ENCODE data around the gene CNKSR3.

DNA sequence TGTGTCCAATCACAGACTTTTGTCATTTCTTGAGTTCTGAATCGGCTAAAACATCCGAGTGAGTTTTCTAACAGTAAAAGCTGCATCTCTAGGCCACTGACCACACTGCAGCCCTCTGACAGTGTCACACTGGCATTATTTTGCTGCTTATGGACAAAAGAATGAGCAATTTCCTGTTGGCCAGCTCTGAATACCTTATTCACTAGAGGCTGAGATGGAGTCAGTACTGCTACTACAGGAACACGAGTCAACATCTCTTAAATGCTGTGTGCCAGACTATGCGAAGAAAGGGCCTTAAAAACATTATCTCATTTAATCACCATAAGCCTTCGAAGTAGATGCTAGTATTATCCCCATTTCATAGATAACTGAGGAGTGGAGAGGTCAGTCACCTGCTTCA lies 111.4 kb downstream of the CNKSR3 start:
- TF ChIP-seq CTCF (IDR thresholded peaks at IDR 0.05) (no peak), POLR2A (IDR thresholded peaks at IDR 0.05) (no peak)

All from body of pancreas (tissue), 4 donors.